GM18498 (cell line): Measurements from ENCODE around the gene ATG14.
A peak's percentile ranks its signal among the peaks of the same experiment; 100 is the strongest.
"Not testable (repeated sequence)": the region's sequence is repeated elsewhere in the genome, so short reads cannot be mapped to it uniquely, and the experiment has no call there.

Experiments used
- ATAC-seq: cut with Tn5 transposase; IDR thresholded peaks from one replicate; pipeline ENCODE4 v1.9.1; 2021; ENCODE audit warnings: mild to moderate bottlenecking, moderate library complexity; ENCODE audit not compliant: unreplicated experiment

ATG14 gene, protein sequence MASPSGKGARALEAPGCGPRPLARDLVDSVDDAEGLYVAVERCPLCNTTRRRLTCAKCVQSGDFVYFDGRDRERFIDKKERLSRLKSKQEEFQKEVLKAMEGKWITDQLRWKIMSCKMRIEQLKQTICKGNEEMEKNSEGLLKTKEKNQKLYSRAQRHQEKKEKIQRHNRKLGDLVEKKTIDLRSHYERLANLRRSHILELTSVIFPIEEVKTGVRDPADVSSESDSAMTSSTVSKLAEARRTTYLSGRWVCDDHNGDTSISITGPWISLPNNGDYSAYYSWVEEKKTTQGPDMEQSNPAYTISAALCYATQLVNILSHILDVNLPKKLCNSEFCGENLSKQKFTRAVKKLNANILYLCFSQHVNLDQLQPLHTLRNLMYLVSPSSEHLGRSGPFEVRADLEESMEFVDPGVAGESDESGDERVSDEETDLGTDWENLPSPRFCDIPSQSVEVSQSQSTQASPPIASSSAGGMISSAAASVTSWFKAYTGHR

DNA sequence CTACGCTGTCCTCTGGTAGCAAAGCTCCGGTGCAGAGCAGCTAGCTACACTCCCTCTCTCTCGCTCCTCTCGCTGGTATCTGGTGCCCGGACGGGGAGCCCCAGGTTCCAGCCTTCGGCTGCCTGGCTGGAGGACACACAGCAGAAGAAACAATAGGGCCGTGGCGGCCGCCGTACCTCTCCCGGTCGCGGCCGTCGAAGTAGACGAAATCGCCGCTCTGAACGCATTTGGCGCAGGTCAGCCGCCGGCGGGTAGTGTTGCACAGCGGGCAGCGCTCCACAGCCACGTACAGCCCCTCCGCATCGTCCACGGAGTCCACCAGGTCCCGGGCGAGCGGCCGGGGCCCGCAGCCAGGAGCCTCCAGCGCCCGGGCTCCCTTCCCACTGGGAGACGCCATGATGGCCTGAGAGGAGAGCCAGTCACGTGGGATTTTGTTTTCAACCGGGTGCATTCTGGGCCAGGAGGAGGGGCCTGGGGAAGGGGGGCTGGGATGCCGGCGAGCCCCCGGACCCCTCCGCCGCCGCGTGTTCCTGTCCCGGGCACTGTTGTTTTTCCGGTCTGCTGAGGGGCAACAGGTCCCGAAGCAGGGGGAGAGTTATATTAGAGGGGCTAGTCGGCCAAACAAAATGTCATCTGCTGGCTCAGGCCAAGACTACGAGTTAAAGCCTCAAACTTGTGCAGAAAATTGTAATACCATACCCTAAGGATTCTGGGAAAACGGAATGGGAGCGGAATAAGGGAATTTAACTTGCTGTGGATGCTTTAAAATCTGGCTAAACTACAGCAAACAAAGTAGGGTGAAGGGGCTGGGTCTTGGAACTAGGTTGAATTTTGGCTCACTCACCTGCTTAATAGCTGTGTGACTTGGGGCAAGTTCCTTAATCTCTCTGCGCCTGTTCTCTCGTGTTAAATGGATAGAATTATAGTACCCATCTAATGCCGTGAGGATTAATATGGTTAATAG is at the start of gene ATG14:
TSS of gene ATG14 (minus strand) at position 405 of the 964 bp plus-strand sequence. CDS start at position 397, 8 bp downstream.
- peak; percentile 97 for ATAC-seq

DNA sequence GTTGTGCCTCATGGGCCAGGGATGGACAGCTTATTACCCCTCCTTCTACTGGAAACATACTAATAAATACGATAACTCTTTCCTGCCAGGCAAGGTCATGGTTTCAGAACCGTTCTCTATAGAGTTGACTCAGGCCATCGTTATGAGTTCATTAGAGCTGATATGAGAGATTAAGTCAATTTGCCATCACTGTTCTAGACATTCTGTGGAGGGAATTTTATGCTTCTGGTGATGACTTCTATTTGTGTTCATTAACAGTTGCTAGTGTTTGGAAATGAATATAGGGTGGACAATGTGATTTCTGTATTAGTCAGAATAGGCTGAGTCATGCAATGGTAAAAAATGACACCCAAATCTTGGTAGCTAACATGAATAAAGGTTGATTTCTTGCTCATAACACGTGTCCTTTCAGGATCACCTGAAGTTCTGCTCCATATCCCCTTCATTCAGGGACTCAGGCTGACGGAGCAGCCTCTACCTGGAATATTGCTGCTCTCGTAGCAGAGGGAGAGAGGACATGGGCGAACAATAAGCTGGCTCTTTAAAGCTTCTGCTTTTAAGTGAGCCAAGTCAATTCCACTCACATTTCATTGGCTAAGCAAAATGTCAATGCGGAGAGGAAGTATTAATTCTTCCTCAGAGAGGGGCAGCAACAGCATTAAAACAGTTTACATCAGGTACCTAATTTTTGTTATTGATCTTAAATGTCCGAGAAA is 47.3 kb upstream of the ATG14 start:
- ATAC-seq: peak; percentile 72

DNA sequence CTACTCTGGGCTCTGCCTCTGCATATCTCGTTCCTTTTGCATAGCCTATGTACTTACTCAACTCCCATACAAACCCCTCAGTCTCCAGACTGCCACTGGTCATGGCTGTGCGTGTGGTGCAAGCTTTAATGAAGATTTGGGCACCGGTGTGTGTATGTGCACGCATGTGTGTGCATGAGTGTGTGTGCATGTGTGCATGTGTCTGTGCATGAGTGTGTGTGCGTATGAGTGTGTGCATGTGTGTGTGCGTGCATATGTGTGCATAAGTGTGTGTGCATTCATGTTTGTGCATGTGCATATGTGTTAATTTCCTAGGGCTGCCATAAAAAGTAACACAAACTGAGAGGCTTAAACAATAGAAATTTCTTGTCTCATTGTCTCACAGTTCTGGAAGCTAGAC is 45.9 kb upstream of the ATG14 start:
- ATAC-seq: no peak

DNA sequence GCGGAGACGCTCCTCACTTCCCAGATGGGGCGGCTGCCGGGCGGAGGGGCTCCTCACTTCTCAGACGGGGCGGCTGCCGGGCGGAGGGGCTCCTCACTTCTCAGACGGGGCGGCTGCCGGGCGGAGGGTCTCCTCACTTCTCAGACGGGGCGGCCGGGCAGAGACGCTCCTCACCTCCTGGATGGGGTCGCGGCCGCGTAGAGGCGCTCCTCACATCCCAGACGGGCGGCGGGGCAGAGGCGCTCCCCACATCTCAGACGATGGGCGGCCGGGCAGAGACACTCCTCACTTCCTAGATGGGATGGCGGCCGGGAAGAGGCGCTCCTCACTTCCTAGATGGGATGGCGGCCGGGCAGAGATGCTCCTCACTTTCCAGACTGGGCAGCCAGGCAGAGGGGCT is 44.8 kb upstream of the ATG14 start:
- not testable (repeated sequence) for ATAC-seq

DNA sequence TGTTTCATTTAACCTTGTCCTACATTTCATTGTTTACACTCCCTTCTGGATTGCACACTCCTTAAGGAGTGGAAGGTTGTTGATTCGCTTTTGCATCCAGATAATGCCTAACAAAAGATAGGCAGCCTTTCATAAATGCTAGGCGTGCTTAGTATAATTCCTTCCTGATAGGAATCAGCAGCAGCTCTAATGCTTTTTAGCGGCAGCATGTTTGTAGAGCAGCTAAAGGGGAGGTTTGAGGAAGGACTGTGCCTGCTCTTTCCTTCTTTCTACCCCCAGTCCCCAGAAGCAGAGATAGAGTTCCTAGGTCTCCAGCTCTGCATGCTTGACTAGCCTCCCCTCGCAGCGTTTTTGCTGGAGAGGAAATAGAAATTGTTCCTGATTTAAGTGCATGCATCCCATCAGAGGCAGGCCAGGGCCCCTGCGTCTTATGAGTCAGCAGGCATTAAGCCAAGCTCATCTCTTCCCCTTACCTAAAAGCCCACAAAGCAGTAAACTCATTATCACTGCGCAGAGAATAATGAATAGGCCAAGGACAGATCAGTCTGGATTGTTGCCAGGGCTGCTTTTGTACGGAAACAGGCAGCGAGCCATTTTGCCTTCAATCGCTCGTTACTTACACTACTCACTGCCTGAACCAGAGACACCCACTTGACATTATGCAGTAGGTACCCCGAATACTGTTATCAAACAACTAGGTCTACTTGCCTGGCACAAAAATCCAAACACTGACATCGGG is 42.8 kb upstream of the ATG14 start:
- ATAC-seq: no peak

DNA sequence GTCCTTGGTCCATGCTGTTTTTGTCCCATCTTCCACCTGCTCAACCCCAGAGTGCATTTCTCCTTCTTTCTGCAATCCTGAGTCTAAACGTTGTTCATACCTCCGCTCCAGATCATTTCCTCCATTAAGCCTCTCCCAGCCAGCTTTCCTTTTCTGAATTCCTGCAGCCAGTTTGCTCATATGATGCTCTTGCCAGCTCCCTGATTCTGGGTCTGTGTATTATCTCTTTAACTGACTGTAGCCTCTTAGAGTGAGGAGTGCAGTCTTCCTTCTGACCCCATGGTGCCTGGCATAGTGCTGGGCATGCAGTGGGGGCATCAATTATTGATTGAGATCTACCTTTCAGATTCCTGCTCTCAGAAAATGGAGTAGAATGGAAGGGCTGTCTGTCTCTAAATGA is 40.3 kb upstream of the ATG14 start:
- ATAC-seq: no peak

DNA sequence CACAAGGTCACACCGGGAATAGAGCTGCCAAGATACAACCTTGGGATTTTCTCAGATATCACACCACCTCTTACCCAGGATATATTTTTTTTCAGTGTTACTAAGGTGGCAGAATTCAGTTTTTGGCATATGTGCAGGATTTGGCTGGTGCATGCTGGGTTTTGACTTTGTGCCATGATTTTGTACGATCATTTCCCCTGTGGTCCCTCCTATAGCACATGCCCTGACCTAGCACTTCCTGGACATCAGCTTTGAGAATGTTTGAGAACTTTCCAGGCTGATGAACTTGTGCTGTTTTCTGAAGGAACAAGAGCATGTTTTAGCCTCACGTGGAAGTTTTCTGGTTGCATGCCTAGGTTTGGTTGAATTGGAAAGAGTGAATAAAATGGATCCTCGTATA is 39.8 kb upstream of the ATG14 start:
- ATAC-seq: no peak

DNA sequence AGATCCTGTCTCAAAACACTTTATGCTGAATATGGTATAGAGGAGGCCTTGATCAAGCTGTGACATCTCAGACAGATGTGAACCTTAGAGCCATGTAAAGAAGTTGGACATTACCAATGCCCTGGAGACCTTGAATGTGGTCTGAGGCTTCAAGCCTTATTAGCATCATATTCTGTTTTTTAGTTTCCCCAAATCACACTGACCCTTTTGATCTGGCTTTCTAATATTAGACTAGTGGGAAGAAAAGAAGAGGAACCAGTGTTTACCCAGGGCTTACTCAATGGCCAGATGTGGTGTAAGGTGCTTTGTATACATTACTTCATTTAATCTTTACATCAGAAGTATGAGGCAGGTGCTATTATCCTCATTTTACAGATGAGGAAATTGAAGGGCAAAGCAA is 39.4 kb upstream of the ATG14 start:
- ATAC-seq: no peak

DNA sequence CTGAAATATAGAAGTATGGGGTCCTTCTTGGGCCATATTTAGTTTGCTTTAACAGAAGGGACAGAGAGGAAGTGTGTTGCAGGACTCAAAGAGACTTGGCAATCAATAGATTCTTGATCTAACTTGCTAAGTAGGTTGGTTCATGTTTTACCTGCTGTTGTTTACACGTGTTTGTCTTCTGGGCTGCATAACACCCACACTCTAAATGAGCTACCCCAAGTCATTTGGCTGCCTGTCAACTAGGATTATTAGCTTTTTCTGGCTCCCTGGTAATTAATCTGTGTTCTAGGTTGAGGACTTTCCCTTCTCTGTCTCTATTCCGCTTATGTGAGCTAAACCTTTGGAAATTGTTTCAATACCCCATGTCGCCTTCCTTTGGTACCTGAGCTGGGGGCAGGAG is 38.9 kb upstream of the ATG14 start:
- no peak for ATAC-seq

DNA sequence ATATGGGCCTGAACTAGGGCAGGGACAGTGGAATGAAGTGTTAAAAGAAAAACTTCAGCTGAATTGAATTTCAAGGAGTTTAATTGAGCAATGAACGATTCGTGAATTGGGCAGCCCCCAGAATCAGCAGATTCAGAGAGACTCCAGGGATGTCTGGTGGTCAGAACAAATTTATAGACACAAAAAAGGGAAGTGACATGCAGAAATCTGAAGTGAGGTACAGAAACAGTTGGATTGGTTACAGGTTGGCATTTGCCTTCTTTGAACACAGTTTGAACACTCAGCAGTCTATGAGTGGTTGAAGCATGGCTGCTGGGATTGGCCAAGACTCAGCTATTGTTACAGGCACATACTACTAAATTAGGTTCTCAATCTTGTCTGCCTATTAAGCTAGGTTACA is 38.5 kb upstream of the ATG14 start:
- ATAC-seq: no peak

DNA sequence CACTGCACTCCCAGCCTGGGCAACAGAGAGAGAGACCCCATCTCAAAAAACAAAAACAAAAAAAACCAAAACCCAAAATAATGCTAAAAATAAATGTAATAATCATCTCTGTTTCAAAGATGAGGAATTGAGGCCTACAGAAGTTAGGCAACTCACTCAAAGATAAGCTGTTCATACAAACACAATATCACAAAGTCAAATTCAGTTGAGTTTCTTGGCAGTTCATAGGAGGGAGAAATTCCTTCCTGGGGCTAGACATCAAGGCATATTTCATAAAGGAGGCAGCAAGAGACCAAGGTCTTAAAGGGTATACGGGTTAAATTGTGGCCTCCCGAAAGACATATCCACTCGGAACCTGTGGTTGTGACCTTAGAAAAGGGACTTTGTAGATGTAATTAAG is 37.5 kb upstream of the ATG14 start:
- no peak for ATAC-seq

DNA sequence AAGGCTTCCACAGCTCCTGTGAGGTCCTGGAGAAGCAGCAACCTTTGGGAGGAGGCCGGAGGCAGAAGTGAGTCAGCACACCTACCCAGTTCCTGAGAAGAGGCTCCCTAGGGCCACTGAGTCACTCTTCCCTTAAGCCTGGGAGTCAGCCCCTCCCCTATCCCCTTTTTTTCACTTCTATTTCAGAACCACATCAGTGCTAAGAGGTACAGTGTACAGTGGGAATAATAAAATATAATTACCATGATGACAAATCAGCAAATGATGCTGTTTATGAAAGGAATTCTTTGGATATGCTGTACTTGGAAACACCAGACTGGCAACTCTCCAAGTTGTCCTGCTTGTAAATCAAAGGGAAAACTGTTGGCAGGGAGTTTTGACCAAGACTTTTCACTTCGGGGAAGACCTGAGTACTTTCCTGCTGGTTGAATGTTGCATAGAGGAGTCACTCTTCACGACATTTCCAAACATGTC is 36.5 kb upstream of the ATG14 start:
- no peak for ATAC-seq

DNA sequence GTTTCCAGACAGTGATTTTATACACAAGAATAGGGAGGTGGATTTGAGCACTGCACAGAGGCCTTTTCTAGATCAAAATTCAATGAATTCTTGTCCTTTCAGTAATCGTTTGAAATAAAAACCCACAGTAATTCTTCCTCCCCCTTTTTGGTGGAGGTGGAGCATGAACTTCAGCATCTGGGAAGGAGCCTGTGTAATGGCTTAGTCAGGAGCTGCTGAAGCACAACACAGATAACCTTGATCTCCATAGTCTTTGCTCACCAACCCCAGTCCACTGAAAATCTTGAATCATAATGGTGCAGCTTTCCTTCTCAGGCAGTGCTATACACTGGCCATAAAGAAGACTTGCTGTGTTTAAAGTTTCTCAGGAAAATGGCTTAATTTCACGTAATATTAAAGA is 35.2 kb upstream of the ATG14 start:
- ATAC-seq: no peak

DNA sequence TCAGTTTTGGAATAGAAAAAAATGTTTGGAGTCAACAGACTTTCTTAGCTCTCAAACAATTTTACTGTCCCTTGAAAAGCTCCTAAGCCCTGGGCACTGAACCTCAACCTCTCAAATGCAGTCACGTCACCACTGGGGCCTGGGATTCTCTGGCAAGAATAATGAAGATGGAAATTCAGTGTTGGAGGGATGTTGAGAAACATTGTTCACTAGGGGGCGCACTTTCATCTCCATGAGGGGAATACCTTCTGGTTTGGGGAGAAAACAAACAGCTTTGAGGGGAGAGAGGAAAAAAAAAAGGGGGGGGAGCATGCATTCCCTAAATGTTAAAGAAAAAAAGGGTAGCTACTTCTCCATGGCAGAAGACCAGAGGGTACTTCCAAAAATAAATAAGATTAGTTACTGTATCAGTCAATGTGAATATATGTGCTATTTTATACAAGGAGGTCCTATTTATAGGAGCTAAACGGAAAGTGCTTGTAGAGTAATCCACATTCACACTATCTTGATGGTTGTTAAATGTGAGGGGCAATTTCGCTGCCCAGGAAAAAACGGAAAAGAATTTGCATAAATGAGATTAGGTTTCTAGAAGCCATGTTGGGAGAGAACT is 34.6 kb upstream of the ATG14 start:
- ATAC-seq: peak; percentile 46

DNA sequence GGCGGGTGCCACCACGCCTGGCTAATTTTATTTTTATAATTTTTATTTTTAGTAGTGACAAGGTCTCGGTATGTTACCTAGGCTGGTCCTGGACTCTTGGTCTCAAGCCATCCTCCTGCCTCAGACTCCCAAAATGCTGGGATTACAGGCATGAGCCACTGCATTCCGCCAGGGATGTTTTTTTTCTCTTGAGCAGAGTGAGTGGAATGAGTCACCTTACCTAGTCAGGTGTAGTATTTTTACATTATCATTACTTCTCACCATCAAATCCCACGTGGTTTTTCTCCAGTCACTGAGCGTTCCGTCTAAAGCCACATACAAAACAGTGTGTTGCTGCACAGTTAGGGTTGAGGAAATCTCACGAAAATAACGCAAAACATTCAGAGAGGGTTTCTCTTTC is 29.7 kb upstream of the ATG14 start:
- no peak for ATAC-seq

DNA sequence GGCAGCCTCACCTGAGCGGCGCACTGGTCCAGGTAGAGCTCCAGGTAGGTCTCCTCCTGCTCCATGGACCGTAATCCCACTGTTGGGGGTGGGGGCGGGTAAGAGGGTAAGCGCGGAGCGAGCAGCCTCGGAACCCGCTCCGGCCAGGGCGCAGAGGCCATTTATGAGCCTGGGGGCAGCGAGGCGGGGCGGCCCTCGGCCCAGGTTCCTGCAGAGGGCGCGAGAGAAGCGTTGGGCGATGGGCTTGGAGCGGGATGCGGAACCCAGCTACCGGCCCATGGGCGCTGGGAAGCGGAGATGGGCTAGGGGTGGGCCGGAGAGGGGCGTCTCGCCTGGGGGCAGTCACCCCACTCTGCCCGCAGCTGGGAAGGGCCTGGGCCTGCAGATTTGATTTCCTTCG is 28.8 kb upstream of the ATG14 start, which contains the start of gene TBPL2:
TSS of gene TBPL2 (minus strand) at position 232 of the 400 bp plus-strand sequence. CDS start at position 65, 167 bp downstream.
- ATAC-seq: no peak

DNA sequence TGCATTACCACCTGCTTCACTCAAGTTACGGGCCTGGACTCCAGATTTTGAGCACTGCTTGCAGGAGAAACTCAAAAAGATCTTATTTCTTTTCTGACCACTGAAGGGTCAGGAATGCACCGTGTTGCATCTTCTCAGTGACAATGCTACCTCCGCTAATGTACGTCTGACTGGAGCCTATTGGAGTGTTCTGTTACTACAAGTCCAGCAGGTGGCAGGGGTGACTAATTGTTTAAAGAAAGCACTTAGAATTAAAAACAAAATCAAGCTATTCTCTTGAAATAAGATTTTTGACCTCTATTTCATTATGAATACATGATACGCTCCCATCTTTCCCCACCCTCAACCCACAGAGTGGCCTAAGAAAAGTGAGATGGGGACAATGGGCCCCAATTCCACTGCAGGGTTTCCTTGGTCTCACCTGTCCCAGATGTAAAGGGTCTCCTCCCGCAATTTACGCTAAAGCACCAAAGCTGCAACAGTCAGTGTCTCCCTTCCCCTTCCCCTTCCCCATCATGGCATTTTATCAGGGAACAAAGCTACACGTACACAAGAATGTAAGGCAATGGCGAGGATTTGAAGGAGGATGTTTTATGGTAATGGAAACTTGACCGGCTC is 26.5 kb upstream of the ATG14 start:
- no peak for ATAC-seq

DNA sequence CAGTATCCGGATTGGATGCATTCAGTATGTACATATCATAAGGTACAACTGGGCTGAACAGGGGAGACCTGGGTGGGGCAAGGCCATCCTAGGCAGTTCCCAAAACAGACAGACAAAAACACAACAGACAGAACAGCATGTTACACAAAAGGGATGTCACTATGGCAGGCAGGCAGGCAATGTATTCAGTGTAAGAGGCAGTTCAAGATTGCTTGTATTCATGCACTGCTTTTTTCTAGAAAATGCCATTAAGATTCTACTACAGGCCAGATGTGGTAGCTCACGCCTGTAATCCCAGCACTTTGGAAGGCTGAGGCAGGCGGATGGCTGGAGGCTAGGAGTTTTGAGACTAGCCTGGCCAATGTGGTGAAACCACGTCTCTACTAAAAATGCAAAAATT is 25.3 kb upstream of the ATG14 start:
- no peak for ATAC-seq

DNA sequence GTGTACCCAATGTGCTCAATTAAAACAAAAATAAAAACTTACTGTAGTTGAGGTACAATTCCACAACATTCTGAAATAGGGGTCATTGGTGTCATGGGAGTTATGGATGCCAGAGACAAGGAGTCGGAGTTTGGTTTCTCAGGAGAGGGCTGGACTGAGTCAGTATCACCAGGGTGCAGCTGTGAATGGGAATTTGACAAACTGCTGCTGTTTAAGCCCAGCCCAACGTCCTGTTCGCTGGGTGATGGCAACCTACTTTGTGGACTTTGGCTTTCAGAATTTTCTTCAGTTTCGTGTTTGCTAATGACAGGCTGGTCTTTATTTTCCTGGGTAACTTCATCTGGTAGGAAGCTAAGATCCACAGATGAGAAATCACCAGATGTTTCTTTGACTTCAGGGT is 24.9 kb upstream of the ATG14 start:
- no peak for ATAC-seq
